ENCODE measurements around the gene CALN1. TPM values are rescaled to one million over a fixed set of nuclear protein-coding genes. Genes with fewer than 3 reads are reported as not detected.

Gene CALN1
- total and polyA plus RNA-seq, 2 of the 8 experiments (the other 6 are each of a cell fraction or from before 2014, with no cell fraction given) = 6.4 to 15.2 TPM

- H3K27me3 ChIP-seq (replicated peaks in 1 of 4; ENCODE audit: control insufficient read depth in 3 of 4, extremely low read depth in 1 of 4, insufficient read depth in 3 of 4, low read length in 3 of 4) = no peaks in the 10 kb centered on the region
- TF ChIP-seq TAF7 (optimal IDR thresholded peaks at IDR 0.05; ENCODE audit: borderline replicate concordance, low read depth, low read length) (no peak), RBBP5 (IDR thresholded peaks at IDR 0.05; ENCODE audit: borderline replicate concordance, low read depth, low read length) (no peak), ASH2L (IDR thresholded peaks at IDR 0.05; ENCODE audit: low read length) (no peak), SAP30 (IDR thresholded peaks at IDR 0.05; ENCODE audit: insufficient read depth, insufficient replicate concordance, low read length) (no peak), POLR2A (IDR thresholded peaks at IDR 0.05; ENCODE audit: control extremely low read depth in 1 of 2, low read depth in 2 of 2, low read length in 2 of 2) (no peak), ATF2 (IDR thresholded peaks at IDR 0.05; ENCODE audit: low read length) (no peak), SUZ12 (IDR thresholded peaks at IDR 0.05; ENCODE audit: low read length) (no peak), JUN (IDR thresholded peaks at IDR 0.05; ENCODE audit: low read depth, low read length) (no peak), ZNF274 (IDR thresholded peaks at IDR 0.05; ENCODE audit: borderline replicate concordance, extremely low read depth, low read length) (no peak), RAD21 (IDR thresholded peaks at IDR 0.05 in 1 of 2, conservative IDR thresholded peaks at IDR 0.05 in 1 of 2; ENCODE audit: low read depth in 2 of 2, low read length in 2 of 2) (no peak), RFX5 (IDR thresholded peaks at IDR 0.05; ENCODE audit: borderline replicate concordance, low read depth, low read length) (no peak), PHF8 (conservative IDR thresholded peaks at IDR 0.05; ENCODE audit: low read depth, low read length) (no peak)
These were observed 7.4 kb downstream of the CALN1 start for GRCh38 chr7:72404743-72405142.

More at GRCh38 chr7:72404743-72405142, 7.4 kb downstream of the CALN1 start:
- Histone ChIP-seq H2BK20ac (ENCODE audit: low read length) (0 out of 2 replicates have a peak overlapping the region, but pooled peaks have one; percentile 74), H4K20me1 (replicated peaks in 1 of 2; ENCODE audit: control insufficient read depth in 1 of 2, insufficient read depth in 2 of 2, low read length in 2 of 2) (no peaks in the 10 kb centered on the region), H3K56ac (replicated peaks; ENCODE audit: insufficient read length, low read depth, low read length) (no peak overlapping the region), H3K9ac (replicated peaks in 1 of 4; ENCODE audit: extremely low read depth in 1 of 4, low read depth in 3 of 4, low read length in 3 of 4) (no peak overlapping the region), H2BK15ac (ENCODE audit: low read length) (no peak overlapping the region), H3K4me1 (replicated peaks in 1 of 4; ENCODE audit: control insufficient read depth in 3 of 4, insufficient read depth in 4 of 4, low read length in 3 of 4) (no peaks in the 10 kb centered on the region), H3K18ac (ENCODE audit: extremely low read depth, low read length) (no peak overlapping the region), H3K23ac (ENCODE audit: insufficient read length) (no peak overlapping the region), H2BK5ac (ENCODE audit: low read depth, low read length) (0 out of 2 replicates have a peak overlapping the region, but pooled peaks have one; percentile 35), H2BK12ac (ENCODE audit: low read depth, low read length) (peak overlapping the region; percentile 94; the same call in 1 of the 2 replicates), H3K23me2 (ENCODE audit: low read depth, low read length) (no peaks in the 10 kb centered on the region), H2AFZ (ENCODE audit: low read length) (no peak overlapping the region), H4K5ac (ENCODE audit: insufficient read length, low read depth, low read length) (no peak overlapping the region), H3K79me1 (ENCODE audit: low read depth, low read length) (no peaks in the 10 kb centered on the region), H3K14ac (ENCODE audit: insufficient read length) (no peak overlapping the region), H2AK5ac (ENCODE audit: low read depth, low read length) (no peak overlapping the region; the same call in 1 of the 2 replicates), H3K4me2 (ENCODE audit: insufficient read depth in 1 of 2, low read depth in 2 of 2, low read length in 2 of 2) (no peak overlapping the region), H3K4me3 (ENCODE audit: extremely low read depth in 1 of 4, insufficient read depth in 2 of 4, low read depth in 3 of 4, low read length in 4 of 4) (no peak overlapping the region), H3K9me3 (ENCODE audit: insufficient read depth in 2 of 2, low read depth in 1 of 2, low read length in 1 of 2) (no peaks in the 10 kb centered on the region), H4K8ac (ENCODE audit: extremely low read depth, insufficient read depth, low read length) (no peak overlapping the region), H3K4ac (replicated peaks; ENCODE audit: insufficient read length, low read depth, low read length) (no peak overlapping the region), H3K36me3 (ENCODE audit: control insufficient read depth in 2 of 4, insufficient read depth in 4 of 4, low read length in 3 of 4) (no peaks in the 10 kb centered on the region), H4K91ac (replicated peaks; ENCODE audit: insufficient read length, low read length) (no peak overlapping the region), H3K79me2 (ENCODE audit: control insufficient read depth in 1 of 2, insufficient read depth in 2 of 2, low read length in 2 of 2) (no peaks in the 10 kb centered on the region), H3K27ac (ENCODE audit: low read depth, low read length) (no peak overlapping the region), H2BK120ac (replicated peaks; ENCODE audit: low read depth, low read length) (no peak overlapping the region)
- CTCF ChIA-PET (ENCODE audit: partially characterized antibody) = interaction anchor here (0.9 to 1.9 kb wide), 4 partner anchors 9 to 658 kb away, joined by 3 to 5 read pairs (median 4); no protein-coding TSS in a partner anchor
- FAIRE-seq = no peak
- 93% methylated on average over 5 of the region's 5 CpGs; no CpG with 5 or more reads in 1 of the 2 experiments for WGBS, 2 experiments (ENCODE audit: extremely low coverage in 1 of 2, insufficient coverage in 1 of 2, insufficient read length in 1 of 2, insufficient replicate concordance in 2 of 2, low coverage in 1 of 2, low lambda C conversion rate in 2 of 2, missing lambda C conversion rate in 1 of 2)
- POLR2A ChIA-PET (ENCODE audit: partially characterized antibody) = interaction anchor here (0.6 kb wide), 1 partner anchor 26 kb away, joined by 3 read pairs; no protein-coding TSS in a partner anchor
- DNase-seq (ENCODE audit: low read depth in 1 of 2, low spot score in 2 of 2) = no peak

Measured in H1 (cell line).